ENCODE measurements around the gene ACBD4.
"Not testable (repeated sequence)": the region's sequence is repeated elsewhere in the genome, so short reads cannot be mapped to it uniquely, and the experiment has no call there.

ACBD4 gene

GRCh38 chr17:45118691-45119090 lies 16.8 kb upstream of the ACBD4 start:
- DNase-seq: no peak
- TF ChIP-seq GATA1 (IDR thresholded peaks at IDR 0.05; ENCODE audit: low read depth, low read length) (no peak), POLR2A (IDR thresholded peaks at IDR 0.05; ENCODE audit: low read length) (no peak)

GRCh38 chr17:45119964-45120363 lies 15.5 kb upstream of the ACBD4 start:
- no peak for TF ChIP-seq POLR2A (IDR thresholded peaks at IDR 0.05; ENCODE audit: low read length)
- TF ChIP-seq GATA1 (IDR thresholded peaks at IDR 0.05; ENCODE audit: low read depth, low read length): no peak
- DNase-seq: no peak

- no peak for TF ChIP-seq POLR2A (IDR thresholded peaks at IDR 0.05; ENCODE audit: low read length)
- TF ChIP-seq GATA1 (IDR thresholded peaks at IDR 0.05; ENCODE audit: low read depth, low read length): no peak
- no peak for DNase-seq
Measured at GRCh38 chr17:45120558-45120957, 14.9 kb upstream of the ACBD4 start.

- no peak for DNase-seq
- TF ChIP-seq POLR2A (IDR thresholded peaks at IDR 0.05; ENCODE audit: low read length): no peak
- no peak for TF ChIP-seq GATA1 (IDR thresholded peaks at IDR 0.05; ENCODE audit: low read depth, low read length)
Measured at GRCh38 chr17:45121055-45121454, 14.4 kb upstream of the ACBD4 start.

- no peak for DNase-seq
- TF ChIP-seq GATA1 (IDR thresholded peaks at IDR 0.05; ENCODE audit: low read depth, low read length) (no peak), POLR2A (IDR thresholded peaks at IDR 0.05; ENCODE audit: low read length) (no peak)
Measured at GRCh38 chr17:45123076-45123770, 12.3 kb upstream of the ACBD4 start.

- DNase-seq: peak; percentile 32 to 70
- TF ChIP-seq GATA1 (IDR thresholded peaks at IDR 0.05; ENCODE audit: low read depth, low read length) (no peak), POLR2A (IDR thresholded peaks at IDR 0.05; ENCODE audit: low read length) (peak; percentile 29)
Measured at GRCh38 chr17:45123930-45124796, 11.3 kb upstream of the ACBD4 start.

- not testable (repeated sequence) for DNase-seq
Measured at GRCh38 chr17:45124797-45125122, 10.7 kb upstream of the ACBD4 start.

GRCh38 chr17:45125509-45125908 lies 10.0 kb upstream of the ACBD4 start:
- DNase-seq: no peak
- no peak for TF ChIP-seq POLR2A (IDR thresholded peaks at IDR 0.05; ENCODE audit: low read length)
- no peak for TF ChIP-seq GATA1 (IDR thresholded peaks at IDR 0.05; ENCODE audit: low read depth, low read length)

GRCh38 chr17:45127207-45127547 lies 8.3 kb upstream of the ACBD4 start:
- DNase-seq: no peak
- no peak for TF ChIP-seq POLR2A (IDR thresholded peaks at IDR 0.05; ENCODE audit: low read length)
- no peak for TF ChIP-seq GATA1 (IDR thresholded peaks at IDR 0.05; ENCODE audit: low read depth, low read length)

- no peak for DNase-seq
Measured at GRCh38 chr17:45127548-45128300, 7.8 kb upstream of the ACBD4 start.

GRCh38 chr17:45128331-45128730 lies 7.2 kb upstream of the ACBD4 start:
- DNase-seq: no peak
- TF ChIP-seq POLR2A (IDR thresholded peaks at IDR 0.05; ENCODE audit: low read length): no peak
- no peak for TF ChIP-seq GATA1 (IDR thresholded peaks at IDR 0.05; ENCODE audit: low read depth, low read length)

More at GRCh38 chr17:45127548-45128300, 7.8 kb upstream of the ACBD4 start:
- no peak for TF ChIP-seq POLR2A (IDR thresholded peaks at IDR 0.05; ENCODE audit: low read length)

- TF ChIP-seq POLR2A (IDR thresholded peaks at IDR 0.05; ENCODE audit: low read length) (no peak), GATA1 (IDR thresholded peaks at IDR 0.05; ENCODE audit: low read depth, low read length) (no peak)
- DNase-seq: no peak
Measured at GRCh38 chr17:45128989-45129388, 6.5 kb upstream of the ACBD4 start.

- TF ChIP-seq POLR2A (IDR thresholded peaks at IDR 0.05; ENCODE audit: low read length): no peak
- TF ChIP-seq GATA1 (IDR thresholded peaks at IDR 0.05; ENCODE audit: low read depth, low read length): no peak
- DNase-seq: no peak
Measured at GRCh38 chr17:45129426-45129939, 6.0 kb upstream of the ACBD4 start.

GRCh38 chr17:45129940-45130680 lies 5.4 kb upstream of the ACBD4 start:
- TF ChIP-seq POLR2A (IDR thresholded peaks at IDR 0.05; ENCODE audit: low read length) (no peak), GATA1 (IDR thresholded peaks at IDR 0.05; ENCODE audit: low read depth, low read length) (no peak)
- no peak for DNase-seq

Measured in erythroblast (primary cell).